GM23248 (cell line): ENCODE measurements around the gene SGK1.

Experiments
- EZH2 ChIP-seq: fragments of 200-600 bp; sonication (generic); IDR thresholded peaks from 2 replicates; pipeline ENCODE4 v1.6.1; 2018; ENCODE audit warnings: antibody characterized with exemption, mild to moderate bottlenecking; ENCODE audit not compliant: insufficient read depth, poor library complexity, severe bottlenecking
- EZH2phosphoT487 ChIP-seq: fragments of 200-600 bp; sonication (generic); IDR thresholded peaks from 2 replicates; pipeline ENCODE4 v1.6.1; 2018; ENCODE audit warnings: antibody characterized with exemption, moderate library complexity, mild to moderate bottlenecking, low read depth; ENCODE audit not compliant: insufficient read depth

DNA sequence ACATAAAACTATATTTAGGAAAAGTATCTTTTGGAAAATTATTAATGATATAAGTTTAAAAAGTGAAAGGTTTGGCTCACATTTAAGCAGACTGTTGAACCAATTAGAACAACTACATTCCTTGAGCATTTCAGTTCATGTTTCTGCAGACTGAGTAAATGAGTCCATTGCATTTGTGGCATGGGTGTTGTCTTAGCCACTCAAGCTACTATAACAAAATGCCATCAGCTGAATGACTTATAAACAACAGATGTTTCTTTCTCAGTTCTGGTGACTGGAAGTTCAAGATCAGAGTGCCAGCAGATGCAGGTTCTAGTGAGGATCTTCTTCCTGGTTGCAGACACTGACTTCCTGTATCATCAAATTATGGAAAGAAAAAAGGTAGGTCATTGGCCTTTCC, 198.4 kb downstream of the SGK1 start:
- TF ChIP-seq EZH2phosphoT487, result no peak
- no peak for TF ChIP-seq EZH2
